ENCODE data around the gene ZNF219.
A peak's percentile ranks its signal among the peaks of the same experiment; 100 is the strongest.

The ZNF219 gene

GRCh38 chr14:21101802-21102413 lies 3.5 kb upstream of the ZNF219 start:
- no peak for DNase-seq (ENCODE audit: low spot score)

- no peak for DNase-seq (ENCODE audit: low spot score)
These were observed 2.5 kb upstream of the ZNF219 start, which contains the start of gene TMEM253 for GRCh38 chr14:21100931-21101330. TSS of gene TMEM253 (plus strand) at chr14:21101066. CDS start at chr14:21101344, 278 bp downstream.

- no peak for DNase-seq (ENCODE audit: low spot score)
These were observed 1.1 kb upstream of the ZNF219 start for GRCh38 chr14:21099596-21099985.

GRCh38 chr14:21098892-21099595 lies 589 bp upstream of the ZNF219 start:
- DNase-seq (ENCODE audit: low spot score): no peak

GRCh38 chr14:21097636-21098075 lies 799 bp downstream of the ZNF219 start:
- no peak for DNase-seq (ENCODE audit: low spot score)

GRCh38 chr14:21096978-21097635 lies 1.3 kb downstream of the ZNF219 start:
- no peak for DNase-seq (ENCODE audit: low spot score)

GRCh38 chr14:21096438-21096837 lies 2.0 kb downstream of the ZNF219 start:
- no peak for DNase-seq (ENCODE audit: low spot score)

- DNase-seq (ENCODE audit: low spot score): no peak
These were observed 2.8 kb downstream of the ZNF219 start for GRCh38 chr14:21095430-21096205.

GRCh38 chr14:21093769-21094681 lies 4.4 kb downstream of the ZNF219 start:
- no peak for DNase-seq (ENCODE audit: low spot score)

- DNase-seq (ENCODE audit: low spot score): no peak
These were observed 5.4 kb downstream of the ZNF219 start for GRCh38 chr14:21093018-21093417.

- peak; percentile 56 for DNase-seq (ENCODE audit: low spot score)
These were observed 6.0 kb downstream of the ZNF219 start for GRCh38 chr14:21092273-21093011.

- DNase-seq (ENCODE audit: low spot score): no peak
These were observed 6.6 kb downstream of the ZNF219 start for GRCh38 chr14:21091821-21092272.

- DNase-seq (ENCODE audit: low spot score): no peak
These were observed 7.4 kb downstream of the ZNF219 start for GRCh38 chr14:21090940-21091663.

- DNase-seq (ENCODE audit: low spot score): no peak
These were observed 8.1 kb downstream of the ZNF219 start for GRCh38 chr14:21090194-21090939.

GRCh38 chr14:21089877-21090193 lies 8.6 kb downstream of the ZNF219 start:
- no peak for DNase-seq (ENCODE audit: low spot score)

- DNase-seq (ENCODE audit: low spot score): no peak
These were observed 9.2 kb downstream of the ZNF219 start for GRCh38 chr14:21089271-21089670.

GRCh38 chr14:21088687-21089086 lies 9.8 kb downstream of the ZNF219 start:
- no peak for DNase-seq (ENCODE audit: low spot score)

GRCh38 chr14:21087294-21088091 lies 11.0 kb downstream of the ZNF219 start:
- DNase-seq (ENCODE audit: low spot score): peak; percentile 79
